ENCODE measurements around the gene C11orf97. TPM values are rescaled to one million over a fixed set of nuclear protein-coding genes. Genes with fewer than 3 reads are reported as not detected.

Gene C11orf97
- total RNA-seq, 1 experiment from 2014 or later: not detected

GRCh38 chr11:94537031-94537600 is 24.9 kb downstream of the C11orf97 start:
- POLR2A ChIA-PET: no interaction called here
- intact Hi-C loops (cut with micrococcal nuclease; ENCODE audit: unreplicated experiment) (no loop called here), in situ Hi-C loops (cut with HindIII; ENCODE audit: low pct_unique_long_range_greater_than_20kb, low sequenced_read_pairs) (no loop called here)
- H3K4me1 ChIP-seq (ENCODE audit: control insufficient read depth, insufficient read depth, low read length): no peaks in the 10 kb centered on the region
- H3K36me3 ChIP-seq (ENCODE audit: control insufficient read depth, insufficient read depth, low read length): no peaks in the 10 kb centered on the region
- H3K9me3 ChIP-seq (ENCODE audit: control insufficient read depth, insufficient read depth, low read depth, low read length): no peaks in the 10 kb centered on the region
- no peak overlapping the region for H3K27ac ChIP-seq (ENCODE audit: low read length)
- H3K4me3 ChIP-seq (ENCODE audit: low read depth in 2 of 2, low read length in 2 of 2): no peak overlapping the region
- BruUV-seq (replicated peaks): no TSS peak
- DNase-seq (ENCODE audit: low read depth, low spot score) (no peak), ATAC-seq (no peak)
- no peak for TF ChIP-seq POLR2AphosphoS5 (IDR thresholded peaks at IDR 0.05; ENCODE audit: low read depth, low read length)
- TF ChIP-seq TCF7L2 (IDR thresholded peaks at IDR 0.05; ENCODE audit: low read depth, low read length): no peak
- CTCF ChIA-PET: no interaction called here
- peaks cover 2% of the 10 kb centered on the region; the same call in 1 of the 2 replicates for H3K27me3 ChIP-seq (ENCODE audit: control insufficient read depth, insufficient read depth, low read length)

GRCh38 chr11:94539420-94539819 is 27.2 kb downstream of the C11orf97 start:
- peaks cover 7% of the 10 kb centered on the region for H3K4me1 ChIP-seq (ENCODE audit: control insufficient read depth, insufficient read depth, low read length)
- H3K9me3 ChIP-seq (ENCODE audit: control insufficient read depth, insufficient read depth, low read depth, low read length): no peaks in the 10 kb centered on the region
- TF ChIP-seq REST (IDR thresholded peaks at IDR 0.05; ENCODE audit: insufficient read depth in 1 of 2, low read depth in 2 of 2, low read length in 1 of 2): no peak
- TF ChIP-seq TCF7L2 (IDR thresholded peaks at IDR 0.05; ENCODE audit: low read depth, low read length): no peak
- TF ChIP-seq POLR2AphosphoS5 (IDR thresholded peaks at IDR 0.05; ENCODE audit: low read depth, low read length): no peak
- no peak overlapping the region for H3K4me3 ChIP-seq (ENCODE audit: low read depth in 2 of 2, low read length in 2 of 2)
- POLR2A ChIA-PET: interaction anchor here (0.6 kb wide), 1 partner anchor 740 kb away, joined by 7 read pairs; no protein-coding TSS in a partner anchor
- CTCF ChIA-PET: no interaction called here
- H3K27me3 ChIP-seq (ENCODE audit: control insufficient read depth, insufficient read depth, low read length): peaks cover 2% of the 10 kb centered on the region; the same call in 1 of the 2 replicates
- no peak for DNase-seq (ENCODE audit: low read depth, low spot score)
- in situ Hi-C loops (cut with HindIII; ENCODE audit: low pct_unique_long_range_greater_than_20kb, low sequenced_read_pairs) (no loop called here), intact Hi-C loops (cut with micrococcal nuclease; ENCODE audit: unreplicated experiment) (no loop called here)
- no peak overlapping the region for H3K27ac ChIP-seq (ENCODE audit: low read length)
- ATAC-seq: no peak
- BruUV-seq (replicated peaks): no TSS peak
- no peaks in the 10 kb centered on the region for H3K36me3 ChIP-seq (ENCODE audit: control insufficient read depth, insufficient read depth, low read length)

- no TSS peak for BruUV-seq (replicated peaks)
Measured at GRCh38 chr11:94543695-94544645, 31.7 kb downstream of the C11orf97 start, which contains the start of gene FUT4. FUT4 (plus strand) TSS chr11:94543921; CDS start chr11:94544134, 213 bp downstream.

More at GRCh38 chr11:94543695-94544645, 31.7 kb downstream of the C11orf97 start, which contains the start of gene FUT4:
- H3K27ac ChIP-seq (ENCODE audit: low read length): peak within 1 kb of the TSS; percentile 95
- CTCF ChIA-PET: no interaction called here
- H3K4me1 ChIP-seq (ENCODE audit: control insufficient read depth, insufficient read depth, low read length): peaks cover 27% of the 10 kb centered on the region
- in situ Hi-C loops (cut with HindIII; ENCODE audit: low pct_unique_long_range_greater_than_20kb, low sequenced_read_pairs) (no loop called here), intact Hi-C loops (cut with micrococcal nuclease; ENCODE audit: unreplicated experiment) (loop anchor here (10.0 kb wide), 1 partner anchor 1241 kb away; the partner anchor contains the start of gene FAM76B)
- no peaks in the 10 kb centered on the region for H3K36me3 ChIP-seq (ENCODE audit: control insufficient read depth, insufficient read depth, low read length)
- no peak for TF ChIP-seq REST (IDR thresholded peaks at IDR 0.05; ENCODE audit: insufficient read depth in 1 of 2, low read depth in 2 of 2, low read length in 1 of 2)
- TF ChIP-seq SIN3A (IDR thresholded peaks at IDR 0.05; ENCODE audit: borderline replicate concordance, insufficient read depth, low read depth, low read length): peak; percentile 45; the same call in 1 of the 2 replicates
- TF ChIP-seq TCF7L2 (IDR thresholded peaks at IDR 0.05; ENCODE audit: low read depth, low read length): peak; percentile 79
- TF ChIP-seq CTCF (IDR thresholded peaks at IDR 0.05): no peak
- peak; percentile 90 for TF ChIP-seq POLR2AphosphoS5 (IDR thresholded peaks at IDR 0.05; ENCODE audit: low read depth, low read length)
- no peaks in the 10 kb centered on the region for H3K9me3 ChIP-seq (ENCODE audit: control insufficient read depth, insufficient read depth, low read depth, low read length)
- POLR2A ChIA-PET: interaction anchor here (0.7 kb wide), 1 partner anchor 11 kb away, joined by 3 read pairs; no protein-coding TSS in a partner anchor
- H3K27me3 ChIP-seq (ENCODE audit: control insufficient read depth, insufficient read depth, low read length): no peaks in the 10 kb centered on the region
- DNase-seq (ENCODE audit: low read depth, low spot score) (no peak), ATAC-seq (peak; percentile 95)
- H3K4me3 ChIP-seq (ENCODE audit: low read depth in 2 of 2, low read length in 2 of 2): peak within 1 kb of the TSS; percentile 66 to 83
